Cardiac fibroblast (primary cell): ENCODE results near the gene EPB41L4A.

Experiments
- DNase-seq, 2 donors: peaks; one replicate each; pipeline versions ENCODE4 v3.0.0 to v3.0.0-alpha.2; 2010; ENCODE audit warnings: low read depth in 2 of 2
- H3K4me3 ChIP-seq, 2 donors: replicated peaks in 1 of 2; 1 replicate in 1 of 2; 2 replicates in 1 of 2; pipeline ENCODE4 v1.5.1; 2011; ENCODE audit warnings: low read depth in 2 of 2, low read length in 2 of 2, mild to moderate bottlenecking in 2 of 2, moderate library complexity in 1 of 2
- CTCF ChIP-seq: IDR thresholded peaks from one replicate; pipeline ENCODE4 v1.5.1; 2011; ENCODE audit warnings: low read depth, mild to moderate bottlenecking, low read length, inconsistent platforms

The EPB41L4A gene

GRCh38 chr5:112346411-112347044, 72.5 kb downstream of the EPB41L4A start:
- no peak overlapping the region for H3K4me3 ChIP-seq
- no peak for DNase-seq
- no peak for TF ChIP-seq CTCF

- DNase-seq = no peak
- H3K4me3 ChIP-seq = no peak overlapping the region
- no peak for TF ChIP-seq CTCF
Measured at GRCh38 chr5:112344540-112344939, 74.5 kb downstream of the EPB41L4A start.

- no peak for TF ChIP-seq CTCF
- no peak for DNase-seq
Measured at GRCh38 chr5:112342389-112342788, 76.7 kb downstream of the EPB41L4A start.

GRCh38 chr5:112339761-112340160, 79.3 kb downstream of the EPB41L4A start:
- TF ChIP-seq CTCF = no peak
- no peak for DNase-seq
- no peak overlapping the region for H3K4me3 ChIP-seq

More at GRCh38 chr5:112342389-112342788, 76.7 kb downstream of the EPB41L4A start:
- no peak overlapping the region for H3K4me3 ChIP-seq

GRCh38 chr5:112338681-112339337, 80.3 kb downstream of the EPB41L4A start:
- no peak for TF ChIP-seq CTCF
- DNase-seq = peak; percentile 74 to 90
- H3K4me3 ChIP-seq = no peak overlapping the region

GRCh38 chr5:112333331-112333781, 85.7 kb downstream of the EPB41L4A start:
- no peak for TF ChIP-seq CTCF
- no peak overlapping the region for H3K4me3 ChIP-seq
- DNase-seq = no peak

GRCh38 chr5:112331892-112332291, 87.2 kb downstream of the EPB41L4A start:
- no peak for DNase-seq
- no peak for TF ChIP-seq CTCF
- no peak overlapping the region for H3K4me3 ChIP-seq
